Activated naive CD8-positive, alpha-beta T cell treated with anti-CD3 and anti-CD28 coated beads, Interleukin-2, amount 50 U/mL, for 24 hours (primary cell): ENCODE measurements around the gene CUEDC1.

Experiments used
- ATAC-seq: fragments of 150-1000 bp; cut with Tn5 transposase; one replicate; pipeline ENCODE4 v1.10.0; 2021
- DNase-seq: peaks from one replicate; pipeline ENCODE4 v3.0.0; 2021
- H3K27ac Mint-ChIP-seq: one replicate; pipeline ENCODE4 v1.8.0; 2021; ENCODE audit warnings: mild to moderate bottlenecking, mixed read lengths
- H3K27me3 Mint-ChIP-seq: one replicate; pipeline ENCODE4 v1.8.0; 2021; ENCODE audit warnings: mixed read lengths
- H3K36me3 Mint-ChIP-seq: one replicate; pipeline ENCODE4 v1.8.0; 2021; ENCODE audit warnings: low read depth, mixed read lengths
- H3K4me1 Mint-ChIP-seq: one replicate; pipeline ENCODE4 v1.8.0; 2021; ENCODE audit warnings: mixed read lengths
- H3K4me3 Mint-ChIP-seq: one replicate; pipeline ENCODE4 v1.8.0; 2021; ENCODE audit warnings: mild to moderate bottlenecking, moderate library complexity, mixed read lengths
- H3K9me3 Mint-ChIP-seq: one replicate; pipeline ENCODE4 v1.8.0; 2021; ENCODE audit warnings: mixed read lengths

Gene CUEDC1

GRCh38 chr17:57955183-57955931, at the start of gene CUEDC1:
CUEDC1 (minus strand) TSS chr17:57955412; CDS start chr17:57885564, 69,848 bp downstream.
- no peaks in the 10 kb centered on the region for H3K9me3 Mint-ChIP-seq
- ATAC-seq (peak; percentile 63), DNase-seq (peak; percentile 73)
- peaks cover 30% of the 10 kb centered on the region for H3K4me1 Mint-ChIP-seq
- peaks cover 61% of the 10 kb centered on the region for H3K27me3 Mint-ChIP-seq
- H3K27ac Mint-ChIP-seq, result peak within 1 kb of the TSS; percentile 27
- no peaks in the 10 kb centered on the region for H3K36me3 Mint-ChIP-seq
- peak within 1 kb of the TSS; percentile 62 for H3K4me3 Mint-ChIP-seq

GRCh38 chr17:58004060-58004459, 48.8 kb upstream of the CUEDC1 start:
- Mint-ChIP-seq H3K9me3 (no peaks in the 10 kb centered on the region), H3K4me3 (peak overlapping the region; percentile 88), H3K27me3 (peaks cover 4% of the 10 kb centered on the region), H3K4me1 (peaks cover 88% of the 10 kb centered on the region), H3K27ac (peak overlapping the region; percentile 79), H3K36me3 (peaks cover 91% of the 10 kb centered on the region)
- DNase-seq, result no peak
- ATAC-seq, result no peak

GRCh38 chr17:58002973-58003372, 47.8 kb upstream of the CUEDC1 start:
- H3K4me1 Mint-ChIP-seq, result peaks cover 85% of the 10 kb centered on the region
- DNase-seq (no peak), ATAC-seq (no peak)
- H3K4me3 Mint-ChIP-seq, result peak overlapping the region; percentile 88
- H3K36me3 Mint-ChIP-seq, result peaks cover 92% of the 10 kb centered on the region
- H3K27ac Mint-ChIP-seq, result peak overlapping the region; percentile 52
- H3K9me3 Mint-ChIP-seq, result no peaks in the 10 kb centered on the region
- peaks cover 4% of the 10 kb centered on the region for H3K27me3 Mint-ChIP-seq

GRCh38 chr17:58002154-58002948, 47.1 kb upstream of the CUEDC1 start:
- peaks cover 84% of the 10 kb centered on the region for H3K4me1 Mint-ChIP-seq
- peaks cover 4% of the 10 kb centered on the region for H3K27me3 Mint-ChIP-seq
- peak overlapping the region; percentile 77 for H3K27ac Mint-ChIP-seq
- no peak for DNase-seq
- no peaks in the 10 kb centered on the region for H3K9me3 Mint-ChIP-seq
- ATAC-seq, result no peak
- peak overlapping the region; percentile 88 for H3K4me3 Mint-ChIP-seq
- peaks cover 91% of the 10 kb centered on the region for H3K36me3 Mint-ChIP-seq

- Mint-ChIP-seq H3K4me1 (peaks cover 85% of the 10 kb centered on the region), H3K27ac (peak overlapping the region; percentile 77), H3K27me3 (no peaks in the 10 kb centered on the region), H3K9me3 (no peaks in the 10 kb centered on the region), H3K4me3 (peak overlapping the region; percentile 88), H3K36me3 (peaks cover 91% of the 10 kb centered on the region)
- ATAC-seq, result no peak
- DNase-seq, result no peak
These were observed 46.4 kb upstream of the CUEDC1 start for GRCh38 chr17:58001461-58002124.

- no peak overlapping the region for H3K4me3 Mint-ChIP-seq
- peaks cover 70% of the 10 kb centered on the region for H3K36me3 Mint-ChIP-seq
- no peak for DNase-seq
- peak; percentile 57 for ATAC-seq
- H3K27me3 Mint-ChIP-seq, result no peaks in the 10 kb centered on the region
- no peaks in the 10 kb centered on the region for H3K9me3 Mint-ChIP-seq
- H3K27ac Mint-ChIP-seq, result peak overlapping the region; percentile 40
- peaks cover 85% of the 10 kb centered on the region for H3K4me1 Mint-ChIP-seq
These were observed 44.3 kb upstream of the CUEDC1 start for GRCh38 chr17:57999496-58000017.

GRCh38 chr17:57999010-57999495, 43.8 kb upstream of the CUEDC1 start:
- Mint-ChIP-seq H3K9me3 (no peaks in the 10 kb centered on the region), H3K27me3 (no peaks in the 10 kb centered on the region), H3K27ac (peak overlapping the region; percentile 59), H3K36me3 (peaks cover 65% of the 10 kb centered on the region), H3K4me1 (peaks cover 86% of the 10 kb centered on the region), H3K4me3 (no peak overlapping the region)
- no peak for DNase-seq
- no peak for ATAC-seq

- ATAC-seq (no peak), DNase-seq (no peak)
- Mint-ChIP-seq H3K4me1 (peaks cover 80% of the 10 kb centered on the region), H3K36me3 (peaks cover 47% of the 10 kb centered on the region), H3K27ac (no peak overlapping the region), H3K27me3 (no peaks in the 10 kb centered on the region), H3K9me3 (no peaks in the 10 kb centered on the region), H3K4me3 (no peak overlapping the region)
These were observed 42.0 kb upstream of the CUEDC1 start for GRCh38 chr17:57997085-57997809.

- peaks cover 66% of the 10 kb centered on the region for H3K4me1 Mint-ChIP-seq
- DNase-seq (peak; percentile 56), ATAC-seq (peak; percentile 91)
- H3K4me3 Mint-ChIP-seq, result no peak overlapping the region
- H3K36me3 Mint-ChIP-seq, result peaks cover 32% of the 10 kb centered on the region
- H3K27me3 Mint-ChIP-seq, result no peaks in the 10 kb centered on the region
- H3K27ac Mint-ChIP-seq, result peak overlapping the region; percentile 55
- no peaks in the 10 kb centered on the region for H3K9me3 Mint-ChIP-seq
These were observed 40.1 kb upstream of the CUEDC1 start for GRCh38 chr17:57995076-57995956.

GRCh38 chr17:57994436-57994835, 39.2 kb upstream of the CUEDC1 start:
- H3K36me3 Mint-ChIP-seq, result peaks cover 24% of the 10 kb centered on the region
- no peak for DNase-seq
- peak overlapping the region; percentile 13 for H3K27ac Mint-ChIP-seq
- no peaks in the 10 kb centered on the region for H3K27me3 Mint-ChIP-seq
- H3K4me3 Mint-ChIP-seq, result no peak overlapping the region
- no peak for ATAC-seq
- no peaks in the 10 kb centered on the region for H3K9me3 Mint-ChIP-seq
- H3K4me1 Mint-ChIP-seq, result peaks cover 61% of the 10 kb centered on the region

- peaks cover 20% of the 10 kb centered on the region for H3K36me3 Mint-ChIP-seq
- no peaks in the 10 kb centered on the region for H3K27me3 Mint-ChIP-seq
- H3K27ac Mint-ChIP-seq, result peak overlapping the region; percentile 13
- DNase-seq (no peak), ATAC-seq (no peak)
- no peak overlapping the region for H3K4me3 Mint-ChIP-seq
- no peaks in the 10 kb centered on the region for H3K9me3 Mint-ChIP-seq
- peaks cover 63% of the 10 kb centered on the region for H3K4me1 Mint-ChIP-seq
These were observed 38.5 kb upstream of the CUEDC1 start for GRCh38 chr17:57993471-57994365.

GRCh38 chr17:57991537-57991936, 36.3 kb upstream of the CUEDC1 start:
- ATAC-seq, result no peak
- H3K4me3 Mint-ChIP-seq, result no peak overlapping the region
- no peak overlapping the region for H3K27ac Mint-ChIP-seq
- no peak for DNase-seq
- H3K9me3 Mint-ChIP-seq, result no peaks in the 10 kb centered on the region
- peaks cover 7% of the 10 kb centered on the region for H3K36me3 Mint-ChIP-seq
- no peaks in the 10 kb centered on the region for H3K27me3 Mint-ChIP-seq
- H3K4me1 Mint-ChIP-seq, result peaks cover 53% of the 10 kb centered on the region
